HCT116 (cell line): ENCODE results near the gene RBP7. TPM values are rescaled to one million over a fixed set of nuclear protein-coding genes. Genes with fewer than 3 reads are reported as not detected.

Experiments
- ATAC-seq: fragments of 200-7000 bp; cut with Tn5 transposase; 2 replicates; pipeline ENCODE4 v1.9.1; 2020; ENCODE audit warnings: mild to moderate bottlenecking, moderate library complexity
- BruUV-seq: library from RNA; stranded (reverse); fragments of 400-500 nt; replicated peaks from 2 replicates; lab custom pipeline; 2021; lab: Mats Ljungman, UMichigan
- CTCF ChIA-PET: fragments of 300-600 bp; sonication (Branson Sonifier 250); formaldehyde crosslinking; loops from one replicate; lab custom pipeline; 2021; ENCODE audit warnings: antibody characterized with exemption; lab: Charles Lee
- POLR2A ChIA-PET: fragments of 300-600, 350-600 bp; sonication (Branson Sonifier 250); formaldehyde crosslinking; loops from one replicate; lab custom pipeline; 2021; ENCODE audit warnings: antibody characterized with exemption; lab: Charles Lee
- RAD21 ChIA-PET, 2 experiments: fragments of 300-600 bp; sonication (Branson Sonifier 250); formaldehyde crosslinking; loops; one replicate each; lab custom pipeline; 2023; ENCODE audit warnings: low total read pairs in 2 of 2; ENCODE audit not compliant: uncharacterized antibody in 2 of 2, unreplicated experiment in 2 of 2, low non-redundant PET in 1 of 2; lab: Charles Lee
- DNase-seq: peaks from one replicate; pipeline ENCODE4 v3.0.0-alpha.2; 2010; ENCODE audit warnings: low read depth, low spot score
- H2AFZ ChIP-seq: fragments of 200-600 bp; shearing (Covaris generic), sonication (generic); 2 replicates; pipeline ENCODE4 v1.6.1; 2017; ENCODE audit warnings: low read depth, mixed run types, mixed read lengths, antibody characterized with exemption, low read length; ENCODE audit not compliant: poor library complexity, severe bottlenecking
- H3K27ac ChIP-seq: 2 replicates; pipeline ENCODE4 v1.5.1; 2012; ENCODE audit warnings: low read depth, low read length
- H3K27me3 ChIP-seq: fragments of 200-600 bp; sonication (generic); 2 replicates; pipeline ENCODE4 v1.6.1; 2016; ENCODE audit warnings: mixed run types, low read length, mixed read lengths; ENCODE audit not compliant: insufficient read depth
- H3K36me3 ChIP-seq, 2 experiments: fragments of 200-500 bp in 1 of 2; fragments of 200-600 bp in 1 of 2; sonication (Bioruptor generic) in 1 of 2; sonication (generic) in 1 of 2; 2 replicates each; pipeline versions ENCODE4 v1.5.1 to v1.6.1; 2014 to 2016; ENCODE audit warnings: low read length in 2 of 2, inconsistent platforms in 1 of 2, mixed read lengths in 1 of 2, mixed run types in 1 of 2; ENCODE audit not compliant: insufficient read depth in 2 of 2, control insufficient read depth in 1 of 2
- H3K4me1 ChIP-seq, 2 experiments: fragments of 200-600 bp in 1 of 2; sonication (generic) in 1 of 2; 2 replicates each; pipeline versions ENCODE4 v1.5.1 to v1.6.1; 2012 to 2017; ENCODE audit warnings: low read length in 2 of 2, inconsistent platforms in 1 of 2, mild to moderate bottlenecking in 1 of 2, mixed read lengths in 1 of 2, mixed run types in 1 of 2, moderate library complexity in 1 of 2; ENCODE audit not compliant: insufficient read depth in 2 of 2, control insufficient read depth in 1 of 2
- H3K4me2 ChIP-seq: fragments of 200-600 bp; sonication (generic); 2 replicates; pipeline ENCODE4 v1.6.1; 2017; ENCODE audit warnings: mixed run types, low read length, mixed read lengths
- H3K4me3 ChIP-seq, 2 experiments: fragments of 200-600 bp in 1 of 2; sonication (generic) in 1 of 2; replicated peaks in 1 of 2; 2 replicates each; pipeline ENCODE4 v1.5.1; 2011 to 2016; ENCODE audit warnings: low read length in 2 of 2, control low read depth in 1 of 2, low read depth in 1 of 2, mild to moderate bottlenecking in 1 of 2, mixed read lengths in 1 of 2, mixed run types in 1 of 2
- H3K79me2 ChIP-seq: fragments of 200-600 bp; sonication (generic); 2 replicates; pipeline ENCODE4 v1.6.1; 2017; ENCODE audit warnings: mild to moderate bottlenecking, mixed run types, low read length, moderate library complexity, mixed read lengths; ENCODE audit not compliant: insufficient read depth
- H3K9ac ChIP-seq: fragments of 200-600 bp; sonication (generic); 2 replicates; pipeline ENCODE4 v1.6.1; 2016; ENCODE audit warnings: low read length, mixed read lengths
- H3K9me2 ChIP-seq: fragments of 200-600 bp; sonication (generic), shearing (Covaris generic); 2 replicates; pipeline ENCODE4 v1.6.1; 2017; ENCODE audit warnings: mixed run types, mild to moderate bottlenecking, moderate library complexity; ENCODE audit not compliant: insufficient read depth
- H3K9me3 ChIP-seq, 2 experiments: fragments of 200-500 bp in 1 of 2; fragments of 200-600 bp in 1 of 2; sonication (Bioruptor generic) in 1 of 2; sonication (generic) in 1 of 2; 2 replicates each; pipeline ENCODE4 v1.6.1; 2014 to 2017; ENCODE audit warnings: low read length in 2 of 2, mixed read lengths in 2 of 2, inconsistent platforms in 1 of 2, low read depth in 1 of 2, mild to moderate bottlenecking in 1 of 2, mixed run types in 1 of 2, moderate library complexity in 1 of 2; ENCODE audit not compliant: control insufficient read depth in 1 of 2, insufficient read depth in 1 of 2
- H4K20me1 ChIP-seq: fragments of 200-600 bp; sonication (generic), shearing (Covaris generic); 2 replicates; pipeline ENCODE4 v1.6.1; 2017; ENCODE audit warnings: mixed run types, mild to moderate bottlenecking, moderate library complexity; ENCODE audit not compliant: insufficient read depth
- ATF3 ChIP-seq: IDR thresholded peaks from 2 replicates; pipeline ENCODE4 v1.6.1; 2012
- CBX3 ChIP-seq: IDR thresholded peaks from 2 replicates; pipeline ENCODE4 v1.6.1; 2012; ENCODE audit warnings: low read depth
- CEBPB ChIP-seq: IDR thresholded peaks from 2 replicates; pipeline ENCODE4 v1.6.1; 2012; ENCODE audit warnings: low read depth
- CTCF ChIP-seq, 3 experiments: fragments of 200-600 bp in 1 of 3; sonication (generic) in 1 of 3; IDR thresholded peaks in 2 of 3; conservative IDR thresholded peaks in 1 of 3; 2 replicates each; pipeline ENCODE4 v1.5.1; 2012 to 2017; ENCODE audit warnings: low read depth in 2 of 3, low read length in 2 of 3, antibody characterized with exemption in 1 of 3, borderline replicate concordance in 1 of 3, control low read depth in 1 of 3, mild to moderate bottlenecking in 1 of 3, mixed read lengths in 1 of 3, mixed run types in 1 of 3, moderate library complexity in 1 of 3; ENCODE audit not compliant: insufficient read depth in 1 of 3
- EGR1 ChIP-seq: IDR thresholded peaks from 2 replicates; pipeline ENCODE4 v1.6.1; 2012; ENCODE audit warnings: low read depth
- EZH2 ChIP-seq: fragments of 200-600 bp; sonication (generic); IDR thresholded peaks from 2 replicates; pipeline ENCODE4 v1.6.1; 2017; ENCODE audit warnings: antibody characterized with exemption, mixed run types
- EZH2phosphoT487 ChIP-seq: fragments of 200-600 bp; IDR thresholded peaks from 2 replicates; pipeline ENCODE4 v1.6.1; 2018; ENCODE audit warnings: antibody characterized with exemption, borderline replicate concordance
- FOSL1 ChIP-seq: IDR thresholded peaks from 2 replicates; pipeline ENCODE4 v1.6.1; 2012; ENCODE audit warnings: low read depth
- JUND ChIP-seq: IDR thresholded peaks from 2 replicates; pipeline ENCODE4 v1.6.1; 2012
- POLR2A ChIP-seq: IDR thresholded peaks from 2 replicates; pipeline ENCODE4 v1.7.0; 2011; ENCODE audit warnings: borderline replicate concordance; ENCODE audit not compliant: insufficient read depth, insufficient read length; ENCODE audit errors: extremely low read depth
- POLR2AphosphoS5 ChIP-seq: IDR thresholded peaks from 2 replicates; pipeline ENCODE4 v1.6.1; 2011; ENCODE audit warnings: mild to moderate bottlenecking, low read depth, low read length, moderate library complexity
- SP1 ChIP-seq: IDR thresholded peaks from 2 replicates; pipeline ENCODE4 v1.6.1; 2012; ENCODE audit warnings: low read depth
- SRF ChIP-seq: IDR thresholded peaks from 2 replicates; pipeline ENCODE4 v1.6.1; 2012; ENCODE audit warnings: low read depth
- YY1 ChIP-seq: IDR thresholded peaks from 2 replicates; pipeline ENCODE4 v1.6.1; 2011; ENCODE audit warnings: low read length, low read depth, moderate library complexity, mild to moderate bottlenecking; ENCODE audit not compliant: insufficient replicate concordance; ENCODE audit errors: extremely low read depth
- ZFX ChIP-seq: fragments of 450-650 bp; IDR thresholded peaks from 2 replicates; pipeline ENCODE4 v1.6.1; 2017
- intact Hi-C: fragments of 100-400 bp; cut with micrococcal nuclease; formaldehyde crosslinking; loops from 2 replicates; pipeline ENCODE4 v1.10.0; 2022
- total RNA-seq: library from RNA; stranded (reverse); gene quantifications from one replicate; pipeline ENCODE4 v1.2.1, GENCODE V29; 2021; ENCODE audit not compliant: unreplicated experiment
- TF ChIP-seq, protein P1 (sequence below): IDR thresholded peaks from 2 replicates; pipeline ENCODE4 v1.6.1; 2012

Gene RBP7
- total RNA-seq, 1 experiment from 2014 or later: 45.6 TPM

GRCh38 chr1:9985001-9985400 lies 12.0 kb upstream of the RBP7 start:
- ChIA-PET RAD21 (no interaction called here), POLR2A (no interaction called here), CTCF (no interaction called here)
- peaks cover 0 to 6% of the 10 kb centered on the region in 2 experiments; a peak in 1 of 4 replicates for H3K36me3 ChIP-seq
- H3K4me3 ChIP-seq: no peak overlapping the region
- no peaks in the 10 kb centered on the region for H3K4me1 ChIP-seq
- H3K9me3 ChIP-seq: no peaks in the 10 kb centered on the region
- no peaks in the 10 kb centered on the region for H3K27me3 ChIP-seq
- DNase-seq (no peak), ATAC-seq (no peak)
- H3K9ac ChIP-seq: no peak overlapping the region
- no peak overlapping the region for H2AFZ ChIP-seq
- H3K4me2 ChIP-seq: no peak overlapping the region
- BruUV-seq: no TSS peak
- intact Hi-C loops: no loop called here
- H4K20me1 ChIP-seq: no peaks in the 10 kb centered on the region
- H3K9me2 ChIP-seq: no peaks in the 10 kb centered on the region
- H3K79me2 ChIP-seq: no peaks in the 10 kb centered on the region
- TF ChIP-seq EZH2: no peak
- TF ChIP-seq POLR2AphosphoS5: no peak
- no peak for TF ChIP-seq SRF
- no peak for TF ChIP-seq ATF3
- TF ChIP-seq, protein P1, sequence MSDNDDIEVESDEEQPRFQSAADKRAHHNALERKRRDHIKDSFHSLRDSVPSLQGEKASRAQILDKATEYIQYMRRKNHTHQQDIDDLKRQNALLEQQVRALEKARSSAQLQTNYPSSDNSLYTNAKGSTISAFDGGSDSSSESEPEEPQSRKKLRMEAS: no peak
- TF ChIP-seq JUND: no peak
- no peak for TF ChIP-seq SP1
- TF ChIP-seq ZFX: no peak
- TF ChIP-seq FOSL1: no peak
- no peak for TF ChIP-seq CEBPB
- no peak for TF ChIP-seq CTCF (IDR thresholded peaks at IDR 0.05 in 2 of 3, conservative IDR thresholded peaks at IDR 0.05 in 1 of 3; ENCODE audit: borderline replicate concordance in 1 of 3, insufficient read depth in 1 of 3, low read depth in 2 of 3, low read length in 2 of 3)
- TF ChIP-seq EGR1: no peak
- no peak for TF ChIP-seq EZH2phosphoT487
- TF ChIP-seq CBX3: no peak
- TF ChIP-seq YY1: no peak
- TF ChIP-seq POLR2A: no peak
- H3K27ac ChIP-seq: no peak overlapping the region
